ENCODE measurements around the gene RBCK1.
"Not testable (repeated sequence)": the region's sequence is repeated elsewhere in the genome, so short reads cannot be mapped to it uniquely, and the experiment has no call there.

The RBCK1 gene

GRCh38 chr20:475463-476357, 67.6 kb downstream of the RBCK1 start:
- DNase-seq = no peak

GRCh38 chr20:476561-477249, 68.6 kb downstream of the RBCK1 start:
- DNase-seq = not testable (repeated sequence)

GRCh38 chr20:478010-478948, 70.2 kb downstream of the RBCK1 start:
- no peak for DNase-seq

GRCh38 chr20:478949-479429, 70.9 kb downstream of the RBCK1 start:
- DNase-seq = no peak

- DNase-seq = no peak
These were observed 71.4 kb downstream of the RBCK1 start for GRCh38 chr20:479487-479886.

- no peak for DNase-seq
These were observed 71.9 kb downstream of the RBCK1 start for GRCh38 chr20:480044-480443.

- DNase-seq = no peak
These were observed 73.1 kb downstream of the RBCK1 start for GRCh38 chr20:481167-481566.

Data from activated effector memory CD4-positive, alpha-beta T cell treated with anti-CD3 and anti-CD28 coated beads, Interleukin-2, amount 50 U/mL, for 16 hours (primary cell).